HPDE6-E6E7 (cell line): ENCODE measurements around the gene HOXB6.

Source experiments
- DNase-seq: peaks from one replicate; pipeline ENCODE4 v3.0.0; 2011; ENCODE audit warnings: missing footprints; ENCODE audit errors: extremely low spot score

Gene HOXB6

GRCh38 chr17:48565925-48566710 lies 38.7 kb downstream of the HOXB6 start:
- DNase-seq, result no peak

GRCh38 chr17:48565022-48565554 lies 39.7 kb downstream of the HOXB6 start:
- no peak for DNase-seq

GRCh38 chr17:48564188-48565021 lies 40.4 kb downstream of the HOXB6 start:
- peak; percentile 14 for DNase-seq

- DNase-seq, result no peak
Observed at GRCh38 chr17:48563867-48564187, 41.0 kb downstream of the HOXB6 start.

- DNase-seq, result no peak
Observed at GRCh38 chr17:48563385-48563838, 41.4 kb downstream of the HOXB6 start.

GRCh38 chr17:48562934-48563333 lies 41.9 kb downstream of the HOXB6 start:
- DNase-seq, result no peak

- DNase-seq, result no peak
Observed at GRCh38 chr17:48561884-48562810, 42.6 kb downstream of the HOXB6 start.

GRCh38 chr17:48559840-48560817 lies 44.7 kb downstream of the HOXB6 start:
- DNase-seq, result no peak

- no peak for DNase-seq
Observed at GRCh38 chr17:48559122-48559839, 45.5 kb downstream of the HOXB6 start.

- DNase-seq, result no peak
Observed at GRCh38 chr17:48558831-48559121, 46.0 kb downstream of the HOXB6 start.

GRCh38 chr17:48558057-48558830 lies 46.5 kb downstream of the HOXB6 start:
- DNase-seq, result no peak

- DNase-seq, result no peak
Observed at GRCh38 chr17:48556576-48557401, 48.0 kb downstream of the HOXB6 start.

- DNase-seq, result no peak
Observed at GRCh38 chr17:48556229-48556575, 48.6 kb downstream of the HOXB6 start.

- peak; percentile 60 for DNase-seq
Observed at GRCh38 chr17:48555258-48556228, 49.2 kb downstream of the HOXB6 start.

- DNase-seq, result no peak
Observed at GRCh38 chr17:48554412-48555257, 50.2 kb downstream of the HOXB6 start.

- no peak for DNase-seq
Observed at GRCh38 chr17:48553826-48554225, 51.0 kb downstream of the HOXB6 start.
